Natural killer cell treated with Interleukin-12 subunit alpha and Interleukin-12 subunit beta and Interleukin-15 and Interleukin-18, amount 100 ng/mL, for 72 hours (primary cell): Measurements from ENCODE around the gene RNF207. TPM values are rescaled to one million over a fixed set of nuclear protein-coding genes. Genes with fewer than 3 reads are reported as not detected.

Experiments used
- total RNA-seq, 2 donors: library from RNA; stranded (reverse); gene quantifications; one replicate each; pipeline ENCODE4 v1.2.3, GENCODE V29; 2022

The RNF207 gene
- total RNA-seq, 2 donors from 2014 or later, result 4.2 to 14.2 TPM

Other genes with a start within 250 kb of the RNF207 start
- 10 to 100 TPM; 27.6 to 58.5 TPM for gene NPHP4, start 213.7 kb upstream of the RNF207 start, total RNA-seq
- 100 to 1,000 TPM; 157 to 360 TPM for gene KCNAB2, start 160.2 kb upstream of the RNF207 start, total RNA-seq
- gene CHD5, start 25.8 kb upstream of the RNF207 start, total RNA-seq, result under 1 TPM; 0.31 to 0.78 TPM
- gene RPL22, start 6.5 kb upstream of the RNF207 start, total RNA-seq, result 100 to 1,000 TPM; 209 to 355 TPM
- 10 to 100 TPM; 44.1 to 71.4 TPM for gene ICMT, start 29.8 kb downstream of the RNF207 start, total RNA-seq
- gene HES3, start 38.1 kb downstream of the RNF207 start, total RNA-seq, result not detected
- 1 to 10 TPM; 4.6 to 5.6 TPM for gene GPR153, start 55.0 kb downstream of the RNF207 start, total RNA-seq
- gene ACOT7, start 187.6 kb downstream of the RNF207 start, total RNA-seq, result 10 to 100 TPM; 49.5 to 87.5 TPM
- gene HES2, start 213.8 kb downstream of the RNF207 start, total RNA-seq, result not detected
- under 1 TPM; 0.14 to 0.84 TPM for gene ESPN, start 218.7 kb downstream of the RNF207 start, total RNA-seq